B cell (primary cell): ENCODE measurements around the gene OSBPL1A.

Experiments used
- CTCF ChIP-seq: fragments of 200-600 bp; IDR thresholded peaks from one replicate; pipeline ENCODE4 v1.8.0; 2022; ENCODE audit warnings: antibody characterized with exemption, mild to moderate bottlenecking
- EZH2 ChIP-seq: IDR thresholded peaks from 2 replicates; pipeline ENCODE4 v1.6.1; 2012; ENCODE audit warnings: borderline replicate concordance, low read depth, mild to moderate bottlenecking, moderate library complexity, low read length; ENCODE audit not compliant: insufficient read depth, poor library complexity, severe bottlenecking

DNA sequence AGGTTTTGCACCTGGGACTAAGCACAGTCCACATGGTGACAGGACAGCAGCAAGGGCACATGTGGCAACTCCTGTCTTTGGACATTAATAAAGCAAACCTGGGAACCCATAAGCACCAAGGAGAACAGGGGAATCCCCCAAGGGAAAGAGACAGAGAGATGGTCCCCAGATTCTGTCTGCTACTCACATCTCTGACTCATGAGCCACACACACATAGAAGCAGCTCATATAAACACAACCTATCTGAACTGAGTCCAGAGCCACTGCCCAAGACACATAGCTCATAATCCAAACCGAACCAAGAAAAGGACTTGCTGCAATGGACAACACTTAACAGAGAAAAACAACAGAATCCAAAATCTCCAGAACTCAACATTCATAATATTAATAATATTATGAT lies 82.5 kb downstream of the OSBPL1A start:
- TF ChIP-seq CTCF: no peak
- TF ChIP-seq EZH2: no peak
